Measurements from ENCODE around the gene PPM1L. TPM values are rescaled to one million over a fixed set of nuclear protein-coding genes. Genes with fewer than 3 reads are reported as not detected.

The PPM1L gene
- total RNA-seq, 2 donors from 2014 or later: 13.3 to 25.3 TPM

GRCh38 chr3:160931474-160931873 lies 175.4 kb downstream of the PPM1L start:
- ATAC-seq (ENCODE audit: insufficient number of reproducible peaks, low FRiP score, low read depth) (no peak), DNase-seq (ENCODE audit: low spot score) (no peak)
- H3K4me1 ChIP-seq (ENCODE audit: control insufficient read depth in 1 of 2, low read depth in 2 of 2): peaks cover 0 to 4% of the 10 kb centered on the region in 2 donors
- H3K4me3 ChIP-seq: no peak overlapping the region
- no peaks in the 10 kb centered on the region for H3K36me3 ChIP-seq
- H3K27me3 ChIP-seq (replicated peaks; ENCODE audit: insufficient read depth): no peaks in the 10 kb centered on the region
- no peaks in the 10 kb centered on the region for H3K9me3 ChIP-seq
- TF ChIP-seq CTCF (IDR thresholded peaks at IDR 0.05): no peak
- no peak overlapping the region for H3K27ac ChIP-seq

- Histone ChIP-seq H3K27me3 (replicated peaks; ENCODE audit: insufficient read depth) (no peaks in the 10 kb centered on the region), H3K9me3 (no peaks in the 10 kb centered on the region), H3K4me1 (ENCODE audit: control insufficient read depth in 1 of 2, low read depth in 2 of 2) (peaks cover 0 to 4% of the 10 kb centered on the region in 2 donors), H3K4me3 (no peak overlapping the region), H3K27ac (no peak overlapping the region), H3K36me3 (no peaks in the 10 kb centered on the region)
- DNase-seq (ENCODE audit: low spot score) (no peak), ATAC-seq (ENCODE audit: insufficient number of reproducible peaks, low FRiP score, low read depth) (no peak)
- no peak for TF ChIP-seq CTCF (IDR thresholded peaks at IDR 0.05)
Observed at GRCh38 chr3:160935413-160936095, 179.5 kb downstream of the PPM1L start.

- Histone ChIP-seq H3K4me1 (ENCODE audit: control insufficient read depth in 1 of 2, low read depth in 2 of 2) (no peaks in the 10 kb centered on the region), H3K27me3 (replicated peaks; ENCODE audit: insufficient read depth) (no peaks in the 10 kb centered on the region), H3K9me3 (no peaks in the 10 kb centered on the region), H3K27ac (no peak overlapping the region), H3K4me3 (no peak overlapping the region), H3K36me3 (no peaks in the 10 kb centered on the region)
- peak; percentile 36 for DNase-seq (ENCODE audit: low spot score)
- no peak for ATAC-seq (ENCODE audit: insufficient number of reproducible peaks, low FRiP score, low read depth)
- peak; percentile 83 for TF ChIP-seq CTCF (IDR thresholded peaks at IDR 0.05)
Observed at GRCh38 chr3:160941885-160942494, 186.0 kb downstream of the PPM1L start.

- ATAC-seq (ENCODE audit: insufficient number of reproducible peaks, low FRiP score, low read depth) (no peak), DNase-seq (ENCODE audit: low spot score) (no peak)
- Histone ChIP-seq H3K27me3 (replicated peaks; ENCODE audit: insufficient read depth) (no peaks in the 10 kb centered on the region), H3K4me1 (ENCODE audit: control insufficient read depth in 1 of 2, low read depth in 2 of 2) (no peaks in the 10 kb centered on the region), H3K27ac (no peak overlapping the region), H3K9me3 (no peaks in the 10 kb centered on the region), H3K36me3 (no peaks in the 10 kb centered on the region), H3K4me3 (no peak overlapping the region)
- TF ChIP-seq CTCF (IDR thresholded peaks at IDR 0.05): no peak
Observed at GRCh38 chr3:160943996-160944395, 188.0 kb downstream of the PPM1L start.

- Histone ChIP-seq H3K27me3 (replicated peaks; ENCODE audit: insufficient read depth) (no peaks in the 10 kb centered on the region), H3K36me3 (no peaks in the 10 kb centered on the region), H3K9me3 (no peaks in the 10 kb centered on the region), H3K4me1 (ENCODE audit: control insufficient read depth in 1 of 2, low read depth in 2 of 2) (no peaks in the 10 kb centered on the region), H3K4me3 (no peak overlapping the region), H3K27ac (no peak overlapping the region)
- no peak for DNase-seq (ENCODE audit: low spot score)
- TF ChIP-seq CTCF (IDR thresholded peaks at IDR 0.05): no peak
- no peak for ATAC-seq (ENCODE audit: insufficient number of reproducible peaks, low FRiP score, low read depth)
Observed at GRCh38 chr3:160945336-160945735, 189.3 kb downstream of the PPM1L start.

Data from thoracic aorta (tissue), 2 donors.